ENCODE results near the gene SLC43A2. TPM values are rescaled to one million over a fixed set of nuclear protein-coding genes. Genes with fewer than 3 reads are reported as not detected.

Gene SLC43A2
- total and polyA plus RNA-seq, 3 donors from 2014 or later, result 11.7 to 15.7 (median 12.4) TPM

DNA sequence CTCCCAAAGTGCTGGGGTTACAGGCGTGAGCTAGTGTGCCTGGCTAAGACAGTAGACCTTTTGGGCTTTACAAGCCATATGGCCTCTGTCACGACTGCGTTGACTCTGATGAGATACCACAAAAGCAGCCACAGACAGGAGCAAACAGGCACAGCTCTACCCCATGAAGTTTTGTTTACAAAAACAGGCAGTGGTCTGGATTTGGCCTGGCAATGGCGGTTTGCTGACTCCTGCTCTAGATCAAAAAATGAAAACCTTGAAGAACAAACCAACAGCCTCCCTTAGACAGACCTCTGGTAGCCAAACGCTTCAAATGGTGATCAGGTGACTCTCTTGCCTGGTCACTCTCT, 20.7 kb downstream of the SLC43A2 start:
- Histone ChIP-seq H3K4me1 (peaks cover 9% of the 10 kb centered on the region), H3K27ac (no peak overlapping the region), H3K27me3 (no peaks in the 10 kb centered on the region), H3K9me3 (no peaks in the 10 kb centered on the region), H3K36me3 (ENCODE audit: low read depth, missing control alignments) (no peaks in the 10 kb centered on the region), H3K4me3 (no peak overlapping the region)
- WGBS, 2 donors, result 88 to 91% methylated on average over 5 of the region's 5 CpGs
- intact Hi-C loops (cut with DNase I; ENCODE audit: low total_unique reads), result no loop called here
- no peak for TF ChIP-seq POLR2A (IDR thresholded peaks at IDR 0.05)
- TF ChIP-seq, protein P1, sequence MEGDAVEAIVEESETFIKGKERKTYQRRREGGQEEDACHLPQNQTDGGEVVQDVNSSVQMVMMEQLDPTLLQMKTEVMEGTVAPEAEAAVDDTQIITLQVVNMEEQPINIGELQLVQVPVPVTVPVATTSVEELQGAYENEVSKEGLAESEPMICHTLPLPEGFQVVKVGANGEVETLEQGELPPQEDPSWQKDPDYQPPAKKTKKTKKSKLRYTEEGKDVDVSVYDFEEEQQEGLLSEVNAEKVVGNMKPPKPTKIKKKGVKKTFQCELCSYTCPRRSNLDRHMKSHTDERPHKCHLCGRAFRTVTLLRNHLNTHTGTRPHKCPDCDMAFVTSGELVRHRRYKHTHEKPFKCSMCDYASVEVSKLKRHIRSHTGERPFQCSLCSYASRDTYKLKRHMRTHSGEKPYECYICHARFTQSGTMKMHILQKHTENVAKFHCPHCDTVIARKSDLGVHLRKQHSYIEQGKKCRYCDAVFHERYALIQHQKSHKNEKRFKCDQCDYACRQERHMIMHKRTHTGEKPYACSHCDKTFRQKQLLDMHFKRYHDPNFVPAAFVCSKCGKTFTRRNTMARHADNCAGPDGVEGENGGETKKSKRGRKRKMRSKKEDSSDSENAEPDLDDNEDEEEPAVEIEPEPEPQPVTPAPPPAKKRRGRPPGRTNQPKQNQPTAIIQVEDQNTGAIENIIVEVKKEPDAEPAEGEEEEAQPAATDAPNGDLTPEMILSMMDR (IDR thresholded peaks at IDR 0.05), result no peak
- DNase-seq, result no peak

DNA sequence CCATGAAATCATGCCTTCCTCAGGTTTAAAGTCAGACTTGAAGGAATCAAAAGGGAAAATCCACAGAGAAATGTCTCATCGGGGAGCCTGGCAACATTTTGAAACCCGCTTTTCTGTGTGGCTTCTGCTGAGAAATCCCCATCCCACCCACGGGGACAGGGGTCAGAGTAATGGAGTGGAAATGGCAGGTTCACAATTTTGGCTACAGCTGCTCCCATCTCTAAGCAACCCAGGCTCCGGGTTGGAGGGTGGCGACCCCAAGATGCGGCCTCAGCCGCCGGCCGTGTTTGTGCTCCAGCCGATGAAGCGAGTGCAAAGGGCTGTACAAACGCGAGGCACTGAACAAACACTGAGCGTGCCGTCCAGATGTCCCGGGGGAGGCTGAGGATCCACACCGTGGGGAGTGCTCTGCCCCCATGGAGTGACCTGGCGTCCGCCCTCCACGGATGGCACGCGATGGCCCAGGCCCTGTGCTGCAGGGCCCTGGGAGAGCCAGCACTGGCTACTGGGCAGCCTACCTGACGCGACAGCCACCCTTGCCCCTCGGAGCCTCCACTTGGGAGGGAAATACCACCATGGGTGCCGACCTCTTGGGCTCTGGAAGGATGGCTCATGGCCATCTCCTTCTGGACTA, 22.2 kb downstream of the SLC43A2 start:
- TF ChIP-seq, protein P1 (IDR thresholded peaks at IDR 0.05), result no peak
- no peak for TF ChIP-seq POLR2A (IDR thresholded peaks at IDR 0.05)
- Histone ChIP-seq H3K27ac (no peak overlapping the region), H3K9me3 (no peaks in the 10 kb centered on the region), H3K36me3 (ENCODE audit: low read depth, missing control alignments) (no peaks in the 10 kb centered on the region), H3K27me3 (no peaks in the 10 kb centered on the region), H3K4me1 (peaks cover 9% of the 10 kb centered on the region), H3K4me3 (no peak overlapping the region)
- DNase-seq, result no peak
- intact Hi-C loops (cut with DNase I; ENCODE audit: low total_unique reads), result no loop called here
- 84 to 89% methylated on average over 14 to 26 of the region's 26 CpGs for WGBS, 2 donors

- Histone ChIP-seq H3K27ac (no peak overlapping the region), H3K27me3 (no peaks in the 10 kb centered on the region), H3K36me3 (ENCODE audit: low read depth, missing control alignments) (no peaks in the 10 kb centered on the region), H3K9me3 (no peaks in the 10 kb centered on the region), H3K4me1 (peaks cover 9% of the 10 kb centered on the region), H3K4me3 (no peak overlapping the region)
- no peak for TF ChIP-seq POLR2A (IDR thresholded peaks at IDR 0.05)
- TF ChIP-seq, protein P1 (IDR thresholded peaks at IDR 0.05), result no peak
- 73 to 79% methylated on average over 7 to 14 of the region's 19 CpGs for WGBS, 2 donors
- intact Hi-C loops (cut with DNase I; ENCODE audit: low total_unique reads), result no loop called here
- DNase-seq, result no peak
These were observed 22.8 kb downstream of the SLC43A2 start for GRCh38 chr17:1605681-1606351.

GRCh38 chr17:1604831-1605528, 23.7 kb downstream of the SLC43A2 start:
- Histone ChIP-seq H3K9me3 (no peaks in the 10 kb centered on the region), H3K27me3 (no peaks in the 10 kb centered on the region), H3K4me3 (no peak overlapping the region), H3K27ac (no peak overlapping the region), H3K4me1 (peaks cover 9% of the 10 kb centered on the region), H3K36me3 (ENCODE audit: low read depth, missing control alignments) (no peaks in the 10 kb centered on the region)
- no peak for TF ChIP-seq POLR2A (IDR thresholded peaks at IDR 0.05)
- TF ChIP-seq, protein P1 (IDR thresholded peaks at IDR 0.05), result no peak
- WGBS, 2 donors, result 49 to 55% methylated on average over 18 to 25 of the region's 35 CpGs
- intact Hi-C loops (cut with DNase I; ENCODE audit: low total_unique reads), result no loop called here
- peak; percentile 54 for DNase-seq
